Trophoblast cell (in vitro differentiated cells and primary cell): ENCODE data around the gene CRB2.

Experiments used
- DNase-seq, 2 donors: peaks; one replicate each; pipeline ENCODE4 v3.0.0-alpha.2; 2016
- H2AFZ ChIP-seq: 2 replicates; pipeline ENCODE4 v1.6.1; 2013; ENCODE audit warnings: low read length, moderate library complexity, mild to moderate bottlenecking; ENCODE audit not compliant: insufficient read depth, poor library complexity
- H2AK5ac ChIP-seq: 2 replicates; pipeline ENCODE4 v1.6.1; 2013; ENCODE audit warnings: mild to moderate bottlenecking, low read length
- H2BK120ac ChIP-seq: 2 replicates; pipeline ENCODE4 v1.6.1; 2013; ENCODE audit warnings: low read length, mild to moderate bottlenecking, moderate library complexity; ENCODE audit not compliant: insufficient read depth, poor library complexity
- H2BK12ac ChIP-seq: 2 replicates; pipeline ENCODE4 v1.6.1; 2013; ENCODE audit warnings: mild to moderate bottlenecking, low read length, moderate library complexity
- H2BK5ac ChIP-seq: 2 replicates; pipeline ENCODE4 v1.6.1; 2013; ENCODE audit warnings: low read length, low read depth, moderate library complexity, mild to moderate bottlenecking; ENCODE audit not compliant: poor library complexity
- H3K14ac ChIP-seq: 2 replicates; pipeline ENCODE4 v1.6.1; 2013; ENCODE audit warnings: mild to moderate bottlenecking, low read length
- H3K18ac ChIP-seq: 2 replicates; pipeline ENCODE4 v1.6.1; 2013; ENCODE audit warnings: mild to moderate bottlenecking, low read length
- H3K23ac ChIP-seq: 2 replicates; pipeline ENCODE4 v1.6.1; 2013; ENCODE audit warnings: low read length
- H3K27ac ChIP-seq: 2 replicates; pipeline ENCODE4 v1.5.1; 2013; ENCODE audit warnings: low read depth, mild to moderate bottlenecking, inconsistent platforms, low read length, moderate library complexity
- H3K27me3 ChIP-seq: 2 replicates; pipeline ENCODE4 v1.6.1; 2013; ENCODE audit warnings: inconsistent platforms, mild to moderate bottlenecking, low read length, moderate library complexity; ENCODE audit not compliant: insufficient read depth
- H3K36me3 ChIP-seq, 2 experiments: 1 replicate in 1 of 2; 2 replicates in 1 of 2; pipeline ENCODE4 v1.6.1; 2013; ENCODE audit warnings: low read length in 2 of 2, mild to moderate bottlenecking in 2 of 2, moderate library complexity in 1 of 2; ENCODE audit not compliant: insufficient read depth in 2 of 2, control insufficient read depth in 1 of 2
- H3K4ac ChIP-seq: 2 replicates; pipeline ENCODE4 v1.6.1; 2013; ENCODE audit warnings: low read depth, mild to moderate bottlenecking, low read length, moderate library complexity
- H3K4me1 ChIP-seq, 2 experiments: 1 replicate in 1 of 2; 2 replicates in 1 of 2; pipeline ENCODE4 v1.6.1; 2013; ENCODE audit warnings: low read length in 2 of 2, mild to moderate bottlenecking in 2 of 2, moderate library complexity in 1 of 2; ENCODE audit not compliant: insufficient read depth in 2 of 2, control insufficient read depth in 1 of 2
- H3K4me2 ChIP-seq: 2 replicates; pipeline ENCODE4 v1.6.1; 2013; ENCODE audit warnings: inconsistent platforms, mild to moderate bottlenecking, low read length, moderate library complexity
- H3K4me3 ChIP-seq: 2 replicates; pipeline ENCODE4 v1.5.1; 2013; ENCODE audit warnings: mild to moderate bottlenecking, low read depth, low read length, inconsistent platforms
- H3K79me1 ChIP-seq: one replicate; pipeline ENCODE4 v1.6.1; 2013; ENCODE audit warnings: low read length
- H3K79me2 ChIP-seq: 2 replicates; pipeline ENCODE4 v1.6.1; 2013; ENCODE audit warnings: low read length, mild to moderate bottlenecking; ENCODE audit not compliant: control insufficient read depth, insufficient read depth, poor library complexity
- H3K9ac ChIP-seq: 2 replicates; pipeline ENCODE4 v1.6.1; 2013; ENCODE audit warnings: mild to moderate bottlenecking, low read length
- H3K9me3 ChIP-seq: 2 replicates; pipeline ENCODE4 v1.6.1; 2013; ENCODE audit warnings: low read depth, mild to moderate bottlenecking, control low read depth, inconsistent platforms, low read length; ENCODE audit not compliant: insufficient read depth
- H4K12ac ChIP-seq: 2 replicates; pipeline ENCODE4 v1.6.1; 2013; ENCODE audit warnings: low read depth, mild to moderate bottlenecking, low read length, moderate library complexity
- H4K8ac ChIP-seq: 2 replicates; pipeline ENCODE4 v1.6.1; 2013; ENCODE audit warnings: low read depth, mild to moderate bottlenecking, low read length, moderate library complexity
- H4K91ac ChIP-seq: one replicate; pipeline ENCODE4 v1.6.1; 2013; ENCODE audit warnings: low read depth, mild to moderate bottlenecking, low read length, moderate library complexity
- WGBS: extraction: QIAGEN DNeasy Blood & Tissue Kit; methylation state at CpG from one replicate; pipeline ENCODE4 v1.1.7; 2013; ENCODE audit warnings: missing lambda C conversion rate; ENCODE audit not compliant: insufficient read length, insufficient coverage; ENCODE audit errors: extremely low coverage; 5-methylcytosine and 5-hydroxymethylcytosine counted together

Gene CRB2

DNA sequence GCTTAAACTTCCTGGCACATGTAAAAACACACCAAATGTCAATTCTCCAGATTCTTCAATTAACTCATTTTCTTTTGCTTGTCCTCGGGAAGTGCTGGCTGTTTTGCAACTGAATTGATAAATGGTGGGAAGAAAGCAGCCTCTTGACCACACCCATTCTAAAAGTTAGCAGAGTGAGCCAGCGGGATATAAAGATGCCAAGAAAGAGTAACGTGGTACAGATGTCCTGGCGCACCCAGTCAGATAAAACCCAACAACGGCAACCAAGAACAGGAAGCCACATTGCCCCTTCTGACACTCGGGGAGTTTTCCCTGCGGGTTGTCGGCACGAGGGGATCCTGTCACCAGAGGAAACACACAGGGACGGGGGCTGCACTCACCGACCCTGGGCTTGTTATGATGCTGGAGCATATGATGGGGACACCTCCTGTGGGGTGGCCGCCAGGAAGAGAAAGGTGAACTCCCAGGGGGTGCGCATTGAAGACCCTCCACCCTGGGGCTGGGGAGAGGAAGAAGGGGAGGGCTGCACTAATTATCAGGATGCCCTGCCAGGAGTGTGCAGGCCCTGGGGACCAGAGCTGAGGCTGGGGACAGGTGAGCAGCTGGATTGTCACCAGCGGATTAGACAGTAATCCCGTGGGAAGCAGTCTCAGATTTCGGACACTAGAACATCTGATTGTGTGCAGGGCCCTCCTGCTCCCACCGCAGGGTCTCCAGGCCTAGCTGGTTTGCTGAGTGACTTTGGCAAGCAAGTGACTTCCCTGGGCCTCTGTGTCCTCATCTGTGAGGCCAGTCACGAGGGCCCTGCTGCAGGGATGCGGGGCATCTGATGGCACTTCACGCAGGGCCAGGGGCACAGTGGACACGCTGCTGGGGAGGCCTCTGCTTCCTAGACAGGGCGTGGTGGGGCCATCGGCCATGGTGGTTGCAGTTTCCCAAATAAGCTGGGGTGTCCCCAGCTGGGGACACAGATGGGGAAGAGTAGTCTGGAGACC, 59.2 kb downstream of the CRB2 start:
- Histone ChIP-seq H2AFZ (no peak overlapping the region), H3K4me2 (no peak overlapping the region), H3K27me3 (no peaks in the 10 kb centered on the region), H3K36me3 (no peaks in the 10 kb centered on the region), H3K14ac (no peak overlapping the region), H4K91ac (no peak overlapping the region), H3K79me1 (no peaks in the 10 kb centered on the region), H3K79me2 (no peaks in the 10 kb centered on the region), H3K4me3 (no peak overlapping the region), H2BK5ac (no peak overlapping the region), H3K18ac (no peak overlapping the region), H3K9me3 (peaks cover 2% of the 10 kb centered on the region), H3K9ac (no peak overlapping the region), H2AK5ac (no peak overlapping the region), H3K4me1 (no peaks in the 10 kb centered on the region), H2BK12ac (no peak overlapping the region), H4K8ac (no peak overlapping the region), H2BK120ac (no peak overlapping the region), H3K23ac (no peak overlapping the region), H3K27ac (no peak overlapping the region), H4K12ac (no peak overlapping the region), H3K4ac (no peak overlapping the region)
- DNase-seq = no peak
- WGBS = no CpG with 5 or more reads among the region's 23 CpGs

DNA sequence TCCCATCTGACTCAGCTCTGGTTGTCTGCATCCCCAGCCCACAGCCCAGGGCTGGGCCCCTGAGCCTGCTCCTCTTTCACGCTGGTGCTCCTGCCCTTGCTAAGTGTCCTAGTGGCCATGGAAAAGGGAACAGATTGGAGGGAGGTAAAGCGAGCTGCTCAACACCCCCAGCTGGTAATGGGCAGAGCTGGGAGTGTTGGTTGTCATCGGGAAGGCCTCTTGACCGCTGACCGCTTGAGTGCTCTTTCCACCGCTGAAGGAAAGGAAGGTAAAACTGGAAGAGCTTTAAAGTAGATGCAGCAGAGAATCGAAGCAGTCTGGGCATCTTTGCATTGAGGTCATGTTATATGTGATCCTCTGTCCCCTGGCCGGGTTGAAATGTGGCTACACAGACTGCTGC, 60.2 kb downstream of the CRB2 start:
- Histone ChIP-seq H3K4me3 (no peak overlapping the region), H4K12ac (no peak overlapping the region), H3K4me2 (no peak overlapping the region), H3K18ac (no peak overlapping the region), H3K36me3 (no peaks in the 10 kb centered on the region), H4K91ac (no peak overlapping the region), H3K27ac (no peak overlapping the region), H3K14ac (no peak overlapping the region), H2AK5ac (no peak overlapping the region), H3K9me3 (peaks cover 2% of the 10 kb centered on the region), H3K79me1 (no peaks in the 10 kb centered on the region), H2BK12ac (no peak overlapping the region), H3K79me2 (no peaks in the 10 kb centered on the region), H3K27me3 (no peaks in the 10 kb centered on the region), H3K23ac (no peak overlapping the region), H2BK5ac (no peak overlapping the region), H3K4me1 (no peaks in the 10 kb centered on the region), H2AFZ (no peak overlapping the region), H4K8ac (no peak overlapping the region), H2BK120ac (no peak overlapping the region), H3K9ac (no peak overlapping the region), H3K4ac (no peak overlapping the region)
- WGBS = no CpG with 5 or more reads among the region's 8 CpGs
- no peak for DNase-seq

DNA sequence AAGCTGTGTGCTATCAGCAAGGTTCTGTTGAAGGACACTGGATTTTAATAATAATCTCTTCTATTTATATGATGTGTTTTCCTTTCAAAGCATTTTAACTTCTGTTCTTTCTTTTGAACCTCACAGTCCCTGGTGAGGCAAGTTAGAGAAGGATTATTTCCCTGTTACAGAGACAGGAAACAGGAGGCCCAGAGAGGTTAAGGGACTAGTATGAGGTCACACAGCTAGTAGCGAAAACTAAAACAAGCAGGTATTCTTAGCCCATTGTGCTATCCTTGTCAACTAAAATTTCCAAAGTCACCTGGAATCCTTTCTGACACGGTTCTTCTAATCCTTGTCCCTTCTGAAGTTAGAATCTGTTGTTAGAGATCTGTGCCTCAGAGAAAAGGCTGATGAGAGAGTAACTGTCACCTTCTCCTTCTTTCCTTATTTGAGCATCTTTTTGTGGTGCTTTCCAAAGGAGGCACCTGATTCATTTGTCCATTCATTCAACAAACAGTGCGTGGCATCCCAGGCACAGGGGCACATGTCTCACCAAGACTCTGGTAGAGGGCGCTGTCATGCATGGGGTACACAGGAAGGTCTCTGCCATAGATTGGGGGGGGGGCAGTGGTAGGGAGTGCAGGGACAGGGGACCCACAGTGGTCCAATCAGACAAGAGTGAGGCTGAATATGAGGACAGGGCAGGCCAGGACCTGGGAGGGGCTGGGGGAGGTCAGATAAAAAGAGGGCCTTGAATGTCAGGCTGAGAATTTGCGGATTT, 61.5 kb downstream of the CRB2 start:
- H2BK120ac ChIP-seq = no peak overlapping the region
- H3K4me3 ChIP-seq = no peak overlapping the region
- no peak overlapping the region for H3K23ac ChIP-seq
- no peaks in the 10 kb centered on the region for H3K79me2 ChIP-seq
- H4K91ac ChIP-seq = no peak overlapping the region
- no peak overlapping the region for H3K27ac ChIP-seq
- H3K9me3 ChIP-seq = peaks cover 2% of the 10 kb centered on the region
- H3K27me3 ChIP-seq = no peaks in the 10 kb centered on the region
- H3K4me2 ChIP-seq = no peak overlapping the region
- DNase-seq = no peak
- H3K4ac ChIP-seq = no peak overlapping the region
- no peak overlapping the region for H2BK5ac ChIP-seq
- peaks cover 7 to 8% of the 10 kb centered on the region in 2 experiments for H3K4me1 ChIP-seq
- no peak overlapping the region for H3K9ac ChIP-seq
- H3K14ac ChIP-seq = no peak overlapping the region
- no peak overlapping the region for H2AFZ ChIP-seq
- no peak overlapping the region for H3K18ac ChIP-seq
- no peak overlapping the region for H4K12ac ChIP-seq
- H4K8ac ChIP-seq = no peak overlapping the region
- no peaks in the 10 kb centered on the region for H3K36me3 ChIP-seq
- WGBS = no CpG with 5 or more reads among the region's 5 CpGs
- H3K79me1 ChIP-seq = no peaks in the 10 kb centered on the region
- H2AK5ac ChIP-seq = no peak overlapping the region
- H2BK12ac ChIP-seq = no peak overlapping the region

DNA sequence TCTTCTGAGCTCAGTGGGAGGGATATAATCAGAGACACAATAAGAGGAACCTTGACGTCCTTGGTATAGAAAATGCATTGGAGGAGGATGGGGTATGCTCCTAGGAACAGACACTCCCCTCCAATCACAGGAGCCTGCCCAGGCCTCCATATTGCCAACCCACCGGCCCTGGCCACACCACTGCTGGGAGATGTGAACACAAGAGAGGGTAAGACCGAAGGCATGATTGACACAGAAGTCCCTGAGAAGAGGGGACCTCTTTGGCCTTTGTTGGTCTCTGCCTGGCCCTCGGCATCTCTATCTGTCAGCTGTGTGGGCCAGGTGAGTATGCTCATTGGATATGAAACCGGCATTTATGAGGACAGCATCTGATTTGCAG, 62.0 kb downstream of the CRB2 start:
- Histone ChIP-seq H3K14ac (no peak overlapping the region), H3K18ac (no peak overlapping the region), H2AK5ac (no peak overlapping the region), H3K27ac (no peak overlapping the region), H3K9me3 (peaks cover 2% of the 10 kb centered on the region), H3K9ac (no peak overlapping the region), H4K91ac (no peak overlapping the region), H4K8ac (no peak overlapping the region), H4K12ac (no peak overlapping the region), H3K36me3 (no peaks in the 10 kb centered on the region), H2BK5ac (no peak overlapping the region), H3K4me1 (peaks cover 13 to 14% of the 10 kb centered on the region in 2 experiments), H3K4me2 (no peak overlapping the region), H3K27me3 (no peaks in the 10 kb centered on the region), H2BK120ac (no peak overlapping the region), H3K79me1 (no peaks in the 10 kb centered on the region), H3K4ac (no peak overlapping the region), H3K4me3 (no peak overlapping the region), H3K23ac (no peak overlapping the region), H2BK12ac (no peak overlapping the region), H3K79me2 (no peaks in the 10 kb centered on the region), H2AFZ (no peak overlapping the region)
- no CpG with 5 or more reads among the region's 5 CpGs for WGBS
- no peak for DNase-seq
